MM.1S (cell line): ENCODE measurements around the gene NAMPT.
"Not testable (repeated sequence)": the region's sequence is repeated elsewhere in the genome, so short reads cannot be mapped to it uniquely, and the experiment has no call there.

Experiments used
- EZH2 ChIP-seq: fragments of 300-600 bp; sonication (generic); optimal IDR thresholded peaks from 2 replicates; pipeline ENCODE3; 2017; ENCODE audit warnings: low read depth, mild to moderate bottlenecking, antibody characterized with exemption, low read length, mixed read lengths
- EZH2phosphoT487 ChIP-seq: fragments of 300-600 bp; sonication (generic); IDR thresholded peaks from 2 replicates; pipeline ENCODE4 v1.6.1; 2018; ENCODE audit warnings: antibody characterized with exemption, low read length
- TF ChIP-seq, protein P1 (sequence below): fragments of 300-600 bp; sonication (generic); IDR thresholded peaks from 2 replicates; pipeline ENCODE4 v1.5.1; 2016; ENCODE audit warnings: antibody characterized with exemption, low read length, mixed read lengths

DNA sequence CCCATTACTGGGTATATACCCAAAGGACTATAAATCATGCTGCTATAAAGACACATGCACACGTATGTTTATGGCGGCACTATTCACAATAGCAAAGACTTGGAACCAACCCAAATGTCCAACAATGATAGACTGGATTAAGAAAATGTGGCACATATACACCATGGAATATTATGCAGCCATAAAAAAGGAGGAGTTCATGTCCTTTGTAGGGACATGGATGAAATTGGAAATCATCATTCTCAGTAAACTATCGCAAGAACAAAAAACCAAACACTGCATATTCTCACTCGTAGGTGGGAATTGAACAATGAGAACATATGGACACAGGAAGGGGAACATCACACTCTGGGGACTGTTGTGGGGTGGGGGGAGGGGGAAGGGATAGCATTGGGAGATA is 13.8 kb upstream of the NAMPT start:
- TF ChIP-seq, protein P1, sequence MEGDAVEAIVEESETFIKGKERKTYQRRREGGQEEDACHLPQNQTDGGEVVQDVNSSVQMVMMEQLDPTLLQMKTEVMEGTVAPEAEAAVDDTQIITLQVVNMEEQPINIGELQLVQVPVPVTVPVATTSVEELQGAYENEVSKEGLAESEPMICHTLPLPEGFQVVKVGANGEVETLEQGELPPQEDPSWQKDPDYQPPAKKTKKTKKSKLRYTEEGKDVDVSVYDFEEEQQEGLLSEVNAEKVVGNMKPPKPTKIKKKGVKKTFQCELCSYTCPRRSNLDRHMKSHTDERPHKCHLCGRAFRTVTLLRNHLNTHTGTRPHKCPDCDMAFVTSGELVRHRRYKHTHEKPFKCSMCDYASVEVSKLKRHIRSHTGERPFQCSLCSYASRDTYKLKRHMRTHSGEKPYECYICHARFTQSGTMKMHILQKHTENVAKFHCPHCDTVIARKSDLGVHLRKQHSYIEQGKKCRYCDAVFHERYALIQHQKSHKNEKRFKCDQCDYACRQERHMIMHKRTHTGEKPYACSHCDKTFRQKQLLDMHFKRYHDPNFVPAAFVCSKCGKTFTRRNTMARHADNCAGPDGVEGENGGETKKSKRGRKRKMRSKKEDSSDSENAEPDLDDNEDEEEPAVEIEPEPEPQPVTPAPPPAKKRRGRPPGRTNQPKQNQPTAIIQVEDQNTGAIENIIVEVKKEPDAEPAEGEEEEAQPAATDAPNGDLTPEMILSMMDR, result not testable (repeated sequence)
- not testable (repeated sequence) for TF ChIP-seq EZH2, EZH2phosphoT487
